NK-92 treated with Interleukin-12 subunit alpha and Interleukin-12 subunit beta, amount 100 ng/mL, for 24 hours (cell line): ENCODE measurements around the gene DAGLB.
"Not testable (repeated sequence)": the region's sequence is repeated elsewhere in the genome, so short reads cannot be mapped to it uniquely, and the experiment has no call there.

Experiments used
- DNase-seq: peaks from one replicate; lab custom pipeline; 2025; lab: John Stamatoyannopoulos, UW

Gene DAGLB

DNA sequence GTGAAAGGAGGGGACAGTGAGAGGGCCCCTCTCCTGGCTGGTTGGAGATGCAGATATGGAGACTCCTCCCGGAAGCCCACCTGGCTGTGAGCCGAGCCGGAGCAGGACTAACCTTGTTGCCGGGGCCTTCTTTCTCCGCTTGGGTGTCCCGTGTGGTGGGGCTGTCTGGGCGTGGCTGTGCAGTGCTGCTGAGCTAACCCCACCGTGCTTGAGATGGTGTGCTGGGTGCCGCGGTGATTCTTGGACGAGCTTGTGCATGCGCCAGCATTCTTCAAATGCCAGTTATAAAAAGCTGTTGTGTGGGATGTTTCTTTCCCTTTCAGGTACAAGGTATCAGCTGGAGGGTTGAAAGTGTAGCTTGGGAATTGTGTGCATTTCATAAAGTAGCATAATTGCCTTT lies 48.8 kb downstream of the DAGLB start:
- no peak for DNase-seq

DNA sequence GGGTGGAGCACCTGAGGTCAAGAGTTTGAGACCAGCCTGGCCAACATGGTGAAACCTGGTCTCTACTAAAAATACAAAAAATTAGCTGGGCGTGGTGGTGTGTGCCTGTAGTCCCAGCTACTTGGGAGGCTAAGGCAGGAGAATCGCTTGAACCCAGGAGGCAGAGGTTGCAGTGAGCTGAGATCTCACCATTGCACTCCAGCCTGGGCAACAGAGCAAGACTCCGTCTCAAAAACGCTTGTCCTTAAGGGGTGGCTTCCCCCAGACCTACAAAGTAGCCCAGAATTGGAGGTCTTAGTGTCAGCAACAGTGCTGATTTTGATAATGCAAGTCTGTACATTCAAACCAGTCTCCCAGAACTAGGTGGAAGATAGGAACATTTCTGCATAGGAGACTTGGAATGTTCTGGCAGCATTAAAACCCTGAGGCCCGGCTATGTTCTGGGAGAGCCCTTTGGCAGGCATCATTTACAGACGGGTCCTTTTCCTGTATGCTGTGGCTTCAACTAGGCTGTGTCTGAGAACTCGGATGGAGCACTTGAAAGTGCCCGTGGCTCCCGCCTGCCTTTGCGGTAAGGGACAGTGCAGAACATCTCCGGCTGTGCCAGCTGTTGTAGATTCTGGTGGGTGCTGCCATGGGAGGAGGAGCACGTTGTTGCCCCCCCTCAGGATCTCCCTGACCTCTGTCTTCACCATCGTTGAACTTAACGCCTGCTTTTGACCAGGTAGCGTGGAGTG lies 49.8 kb downstream of the DAGLB start:
- not testable (repeated sequence) for DNase-seq

DNA sequence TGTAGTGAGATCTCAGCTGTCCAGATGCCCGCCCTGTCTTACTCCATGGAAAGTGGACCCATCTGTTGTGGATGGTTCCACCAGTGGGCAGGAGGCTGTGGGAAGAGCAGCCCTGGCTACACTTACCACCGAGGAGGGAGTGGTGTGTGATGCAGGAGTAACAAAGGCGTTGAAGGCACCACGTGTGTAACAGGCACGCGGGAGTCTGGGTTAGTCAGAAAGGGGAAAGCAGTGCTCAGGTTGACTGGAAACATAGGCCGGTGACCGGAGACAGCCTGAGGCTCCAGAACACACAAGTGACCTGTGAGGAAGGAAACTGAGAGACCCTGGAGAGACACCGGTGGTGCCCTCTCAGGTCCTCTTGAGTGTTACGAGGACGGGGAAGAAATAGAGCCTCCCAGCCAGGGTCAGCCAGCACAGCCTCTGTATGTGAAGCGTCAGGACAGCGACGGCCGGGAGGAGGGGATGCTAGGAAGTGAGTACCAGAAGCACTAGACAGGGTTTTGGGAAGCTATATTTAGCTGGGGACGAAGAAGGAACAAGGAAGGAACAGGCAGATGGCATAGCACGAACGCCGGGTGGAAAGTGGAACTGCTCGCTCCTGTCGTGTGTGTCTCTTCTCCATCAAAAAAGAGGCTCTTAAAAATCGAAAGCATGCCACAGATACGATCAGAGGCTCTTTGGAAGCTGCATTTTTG lies 51.7 kb downstream of the DAGLB start:
- DNase-seq, result no peak

DNA sequence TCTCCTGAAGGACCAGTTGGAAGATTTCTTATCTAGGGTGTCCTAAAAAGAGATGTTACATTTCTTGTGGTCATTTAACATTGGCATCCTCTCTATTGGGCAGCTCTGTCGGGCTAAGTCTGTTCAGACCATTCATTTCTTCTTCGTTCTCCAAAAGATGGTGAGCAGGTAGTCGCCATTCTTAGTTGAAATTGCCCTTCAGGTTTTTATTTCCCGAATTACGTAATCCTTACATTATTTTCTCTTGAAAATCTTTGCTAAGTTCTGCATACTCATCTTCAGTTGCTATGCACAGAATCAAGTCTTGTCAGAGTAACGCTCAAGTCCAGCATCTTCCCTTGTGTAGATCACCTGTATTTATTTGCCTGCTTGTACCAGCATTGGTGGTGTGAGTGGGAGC lies 53.6 kb downstream of the DAGLB start:
- no peak for DNase-seq

DNA sequence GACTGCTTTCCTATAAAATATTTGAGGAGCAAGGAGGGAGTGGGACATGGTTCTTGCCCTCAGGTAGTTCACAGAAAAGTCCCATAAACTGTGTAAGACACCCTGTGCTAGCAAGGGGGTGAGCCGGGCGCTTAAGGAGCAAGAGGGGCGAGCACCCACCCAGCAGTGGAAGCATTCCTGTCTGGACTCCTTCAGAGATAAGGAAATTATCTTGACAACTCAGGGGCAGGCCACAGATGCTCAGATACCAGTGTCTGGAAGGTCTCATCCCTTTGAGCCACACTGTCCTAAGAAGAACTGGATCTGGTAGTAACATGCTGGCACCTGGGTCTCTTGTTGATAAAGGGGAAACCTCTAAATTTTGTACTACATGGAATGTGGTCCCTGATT lies 54.1 kb downstream of the DAGLB start:
- no peak for DNase-seq

DNA sequence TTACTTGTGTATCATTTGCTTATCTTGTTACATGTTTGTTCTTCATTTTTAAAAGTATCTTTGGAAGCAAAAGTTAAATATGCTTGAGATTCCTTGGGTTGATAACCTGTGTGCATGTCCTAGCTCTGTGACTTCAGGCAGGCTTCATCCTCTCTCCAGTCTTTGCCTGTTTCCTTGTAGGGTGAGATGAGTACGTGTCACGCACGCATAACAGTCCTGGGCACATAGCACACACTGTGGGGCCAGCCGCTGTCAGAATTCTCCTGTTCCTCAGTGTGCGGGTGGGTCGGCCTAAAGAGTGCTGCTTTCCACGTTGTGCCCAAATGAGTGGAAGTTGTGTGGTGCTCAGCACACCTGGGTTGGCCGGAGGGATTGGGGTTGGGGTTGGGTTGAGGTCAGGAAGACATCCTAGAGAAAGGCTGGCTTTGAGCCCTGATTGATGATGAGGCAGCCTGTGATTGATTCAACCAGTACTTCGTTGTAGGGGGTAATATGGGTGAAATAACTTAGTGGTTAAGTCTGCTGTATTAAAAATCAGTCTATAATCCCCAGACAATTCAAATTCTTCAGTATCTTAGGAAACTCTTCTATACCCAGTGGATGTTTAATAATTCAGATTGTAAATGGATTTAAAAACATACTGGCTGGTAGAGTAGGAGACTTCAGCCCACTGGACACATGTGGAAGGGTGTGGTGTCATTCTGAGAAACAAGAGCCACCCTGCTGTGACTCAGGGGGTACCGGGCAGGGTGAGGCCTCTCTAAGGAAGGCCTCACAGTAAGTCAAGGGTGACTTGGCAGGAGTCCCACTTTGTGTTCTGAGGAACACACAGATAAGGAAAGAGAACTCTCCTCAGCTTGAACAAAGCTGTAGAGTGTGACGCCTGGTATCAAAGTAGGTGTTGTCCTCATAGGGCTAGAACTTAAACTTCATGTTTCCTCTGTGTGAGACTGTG lies 54.8 kb downstream of the DAGLB start:
- DNase-seq, result no peak

DNA sequence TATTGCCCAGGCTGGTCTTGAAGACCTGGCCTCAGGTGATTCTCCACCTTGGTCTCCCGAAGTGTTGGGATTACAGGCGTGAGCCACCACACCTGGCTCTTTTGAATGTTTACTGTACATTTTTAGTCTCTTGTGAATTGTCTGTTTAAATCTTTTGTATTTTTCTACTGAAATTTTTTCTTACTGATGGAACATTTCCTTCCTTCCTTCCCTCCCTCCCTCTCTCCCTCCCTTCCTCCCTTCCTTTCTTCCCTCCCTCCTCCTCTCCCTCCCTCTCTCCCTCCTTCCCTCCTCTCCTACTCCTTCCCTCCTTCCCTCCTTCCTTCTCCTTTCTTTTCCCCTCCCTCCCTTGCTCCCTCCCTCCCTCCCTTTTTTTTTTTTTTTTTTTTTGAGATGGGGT lies 58.0 kb downstream of the DAGLB start:
- no peak for DNase-seq

DNA sequence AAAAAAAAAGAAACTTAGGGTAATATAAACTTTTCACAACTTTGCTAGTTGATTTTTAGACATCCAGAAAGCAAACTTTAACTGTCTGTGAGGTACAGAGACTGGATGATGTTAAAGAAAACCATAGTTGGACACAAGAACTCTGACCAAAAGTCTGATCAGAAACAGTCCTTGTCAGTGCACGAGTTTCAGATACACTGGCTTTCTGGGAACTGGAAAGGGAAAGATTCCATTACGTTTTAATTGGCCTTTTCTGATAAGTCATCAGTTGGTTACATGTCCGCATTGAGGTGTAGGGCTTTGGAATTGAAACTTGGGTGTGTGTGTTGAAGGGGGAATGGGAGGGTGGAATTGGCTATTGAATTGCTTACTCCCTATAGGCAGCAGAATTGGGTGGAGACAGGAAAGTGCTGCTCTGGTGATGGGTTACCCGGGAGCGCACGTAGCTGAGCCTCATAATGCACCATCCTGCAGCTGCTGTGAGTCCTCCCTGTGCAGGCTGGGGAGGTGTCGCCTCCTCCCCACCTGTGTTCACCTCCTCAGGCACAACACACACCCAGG lies 59.9 kb downstream of the DAGLB start:
- DNase-seq, result no peak

DNA sequence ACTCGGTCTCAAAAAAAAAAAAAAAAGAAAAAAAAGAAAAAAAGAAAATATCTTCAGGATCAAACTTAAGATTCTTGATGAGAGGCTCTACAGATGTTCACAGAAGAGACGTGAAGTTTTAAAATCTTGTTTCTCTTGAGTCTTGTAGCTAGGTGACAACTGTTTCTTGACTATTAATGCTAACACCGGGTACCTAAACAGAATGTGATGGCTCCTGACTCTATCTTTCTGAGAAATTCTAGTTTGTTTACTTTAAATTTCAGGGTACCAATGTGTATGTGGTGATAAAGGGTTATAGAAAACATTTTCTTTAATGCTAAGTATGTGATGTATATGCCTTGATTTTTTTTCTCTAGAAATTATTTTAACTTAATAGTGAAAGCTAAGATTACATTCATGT lies 61.0 kb downstream of the DAGLB start:
- DNase-seq, result no peak

DNA sequence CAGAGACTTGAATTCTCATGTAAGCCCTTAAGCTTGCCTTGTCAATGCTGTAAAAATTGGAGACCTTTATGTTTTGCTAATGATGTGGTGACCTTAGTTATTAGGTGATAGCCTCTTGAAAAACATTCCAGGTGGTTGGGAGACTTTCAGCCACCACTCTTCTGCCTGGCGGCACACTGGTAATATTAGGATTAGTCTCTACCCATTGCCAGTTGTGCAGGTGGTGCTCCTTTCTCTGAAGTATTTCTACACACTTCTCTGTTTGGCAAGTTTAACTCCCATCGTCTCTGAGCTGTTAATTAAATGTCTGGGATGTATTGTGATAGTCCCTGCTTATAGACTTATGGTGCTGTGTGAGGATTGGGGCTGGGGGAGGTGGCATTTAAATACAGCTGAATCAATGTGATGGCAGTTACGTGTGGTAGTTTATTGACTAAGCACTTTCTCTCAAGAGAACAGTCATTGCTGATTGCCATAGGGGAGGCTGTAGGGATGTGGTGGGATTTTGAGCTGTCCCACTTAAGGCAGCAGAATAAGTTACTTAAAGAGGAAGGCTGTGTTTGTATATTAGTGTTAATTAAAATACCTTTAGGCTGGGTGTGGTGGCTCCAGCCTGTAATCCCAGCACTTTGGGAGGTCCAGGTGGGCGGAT lies 61.7 kb downstream of the DAGLB start:
- DNase-seq, result no peak

DNA sequence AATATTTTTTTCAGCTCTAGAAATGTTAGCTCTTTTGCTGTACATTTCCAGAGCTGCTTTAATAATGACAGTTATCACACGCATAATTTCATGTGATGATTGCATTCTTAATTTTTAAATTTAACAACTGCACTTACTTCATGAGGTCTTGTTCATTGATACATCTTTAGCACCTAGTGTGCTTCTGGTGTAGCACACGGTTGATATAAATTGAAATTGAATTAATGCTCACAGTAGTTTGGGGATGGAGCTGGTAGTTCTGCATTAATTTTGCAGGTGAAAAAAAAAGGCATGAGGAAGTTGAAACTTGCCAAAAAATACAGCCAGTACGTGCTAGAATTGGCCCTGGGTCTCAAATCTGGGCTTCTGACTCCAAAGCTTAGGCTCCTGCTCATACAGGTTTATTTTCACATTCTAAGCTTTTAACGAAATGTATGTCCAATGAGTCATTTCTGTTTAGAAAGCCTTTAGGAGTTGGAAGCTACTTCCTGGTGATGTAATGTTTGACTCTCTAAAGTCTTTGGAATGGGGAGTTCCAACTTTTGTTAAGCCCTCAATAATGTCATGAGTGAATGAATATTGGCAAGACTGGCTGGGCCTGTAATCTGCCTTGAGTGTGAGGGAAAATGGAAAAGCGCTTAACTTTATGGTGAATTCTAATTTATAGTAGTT lies 62.5 kb downstream of the DAGLB start:
- DNase-seq, result no peak

DNA sequence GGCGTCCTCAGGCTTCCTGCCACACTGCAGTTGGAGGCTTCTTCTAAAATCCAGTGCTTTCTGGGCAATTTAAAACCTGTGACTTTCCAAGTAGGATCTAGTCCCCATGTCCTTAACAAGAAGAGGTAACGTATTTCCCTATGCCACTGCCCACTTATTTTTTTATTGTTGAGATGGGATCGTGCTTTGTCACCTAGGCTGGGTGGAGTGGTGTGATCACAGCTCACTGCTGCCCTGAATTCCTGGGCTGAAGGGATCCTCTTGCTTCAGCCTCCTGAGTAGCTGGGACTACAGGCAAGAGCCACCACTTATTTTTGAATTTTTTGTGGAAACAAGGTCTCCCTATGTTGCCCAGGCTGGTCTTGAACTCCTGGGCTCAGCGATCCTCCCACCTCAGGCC lies 63.4 kb downstream of the DAGLB start:
- DNase-seq, result no peak

DNA sequence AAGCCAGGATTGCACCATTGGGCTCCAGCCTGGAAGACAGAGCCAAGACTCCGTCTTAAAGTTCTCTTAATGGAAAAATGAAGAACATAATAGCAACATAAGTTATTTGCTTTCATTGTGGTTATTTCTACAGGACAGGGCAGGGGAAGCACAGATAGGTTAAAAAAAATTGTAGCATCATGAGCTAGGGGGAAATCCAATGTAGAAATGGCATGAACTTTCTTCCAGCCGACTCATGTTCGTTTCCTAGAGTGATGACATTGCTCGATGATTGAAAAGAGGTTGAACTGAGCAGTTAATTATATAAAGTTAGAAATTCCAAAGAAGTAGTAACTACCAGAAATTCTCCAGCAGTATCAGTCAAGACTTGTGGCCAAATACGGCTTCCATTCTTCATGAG lies 64.9 kb downstream of the DAGLB start:
- DNase-seq, result no peak

DNA sequence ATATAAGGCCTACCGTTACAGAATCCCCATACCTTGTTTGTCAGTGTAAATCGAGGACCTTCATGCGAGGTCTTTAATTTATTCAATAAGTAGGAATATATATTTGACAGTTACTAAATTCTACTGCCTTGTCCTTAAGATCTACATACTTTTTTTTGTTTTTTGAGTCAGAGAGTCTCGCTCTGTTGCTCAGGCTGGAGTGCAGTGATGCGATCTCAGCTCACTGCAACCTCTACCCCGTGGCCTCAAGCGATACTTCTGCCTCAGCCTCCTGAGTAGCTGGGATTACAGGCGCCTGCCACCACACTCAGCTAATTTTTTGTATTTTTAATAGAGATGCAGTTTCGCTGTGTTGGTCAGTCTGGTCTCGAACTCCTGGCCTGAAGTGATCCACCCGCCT lies 65.9 kb downstream of the DAGLB start:
- not testable (repeated sequence) for DNase-seq

DNA sequence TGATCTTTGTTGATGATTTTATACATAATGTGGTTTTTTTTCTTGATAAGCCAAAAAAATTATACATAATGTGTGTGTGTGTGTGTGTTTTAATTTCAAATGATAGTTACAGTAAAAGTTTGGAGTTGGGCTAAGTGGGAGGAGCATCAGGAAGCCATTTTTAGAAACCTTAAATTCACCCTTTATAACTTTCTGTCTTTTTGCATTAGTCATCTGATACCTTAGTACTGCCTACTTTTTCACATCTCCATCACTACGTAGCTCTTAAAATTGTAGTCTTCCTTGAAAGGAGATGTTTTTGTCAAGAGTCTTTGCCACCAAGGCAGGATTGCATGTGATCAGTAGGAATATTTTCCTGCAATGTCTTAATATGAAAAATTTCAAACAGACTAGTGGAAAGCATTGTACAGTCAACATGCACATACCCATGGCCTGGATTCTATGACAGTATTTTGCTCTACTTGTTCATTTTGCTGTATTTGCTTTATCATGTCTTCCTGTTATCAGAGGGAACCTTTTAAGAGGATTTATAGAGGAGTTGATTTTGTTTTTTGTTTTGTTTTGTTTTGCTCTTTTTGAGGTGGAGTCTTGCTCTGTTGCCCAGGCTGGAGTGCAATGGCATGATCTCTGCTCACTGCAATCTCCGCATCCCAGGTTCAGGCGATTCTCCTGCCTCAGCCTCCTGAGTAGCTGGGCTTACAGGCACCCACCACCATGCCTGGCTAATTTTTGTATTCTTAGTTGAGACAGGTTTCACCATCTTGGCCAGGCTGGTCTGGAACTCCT lies 67.3 kb downstream of the DAGLB start:
- DNase-seq, result no peak

DNA sequence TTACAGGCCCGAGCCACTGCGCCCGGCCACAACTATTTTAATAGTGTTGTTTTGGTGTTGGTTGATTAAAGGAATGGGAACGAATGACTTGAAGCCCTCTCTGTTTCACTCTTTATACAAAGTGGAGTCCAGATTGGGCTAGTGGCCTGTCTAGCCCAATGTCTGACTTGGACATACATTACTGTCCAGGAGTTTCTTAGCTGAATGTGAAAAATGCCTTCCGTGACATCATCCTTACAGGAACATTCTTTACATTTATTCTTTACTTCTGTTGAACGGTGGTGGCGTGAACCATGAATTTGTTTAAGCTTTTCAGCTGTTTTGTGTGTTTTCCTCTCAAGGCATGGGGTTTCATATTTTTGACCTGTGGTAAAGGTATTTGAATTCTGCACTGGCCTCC lies 67.9 kb downstream of the DAGLB start:
- no peak for DNase-seq

DNA sequence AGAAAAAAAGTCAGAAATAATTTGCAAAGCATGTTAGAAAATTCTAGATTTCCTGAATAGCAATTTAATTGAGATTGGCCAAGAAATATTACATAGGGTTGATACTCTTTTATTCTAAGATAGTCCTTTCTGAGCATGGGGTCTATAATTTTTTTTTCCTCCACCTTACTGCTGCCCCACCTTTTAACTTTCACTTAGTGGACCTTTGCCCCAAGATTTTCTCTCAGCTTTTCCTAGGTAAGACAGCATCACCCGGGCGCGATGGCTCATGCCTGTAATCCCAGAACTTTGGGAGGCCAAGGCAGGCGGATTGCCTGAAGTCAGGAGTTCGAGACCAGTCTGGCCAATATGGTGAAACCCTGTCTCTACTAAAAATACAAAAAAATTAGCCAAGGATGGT lies 69.2 kb downstream of the DAGLB start:
- not testable (repeated sequence) for DNase-seq

DNA sequence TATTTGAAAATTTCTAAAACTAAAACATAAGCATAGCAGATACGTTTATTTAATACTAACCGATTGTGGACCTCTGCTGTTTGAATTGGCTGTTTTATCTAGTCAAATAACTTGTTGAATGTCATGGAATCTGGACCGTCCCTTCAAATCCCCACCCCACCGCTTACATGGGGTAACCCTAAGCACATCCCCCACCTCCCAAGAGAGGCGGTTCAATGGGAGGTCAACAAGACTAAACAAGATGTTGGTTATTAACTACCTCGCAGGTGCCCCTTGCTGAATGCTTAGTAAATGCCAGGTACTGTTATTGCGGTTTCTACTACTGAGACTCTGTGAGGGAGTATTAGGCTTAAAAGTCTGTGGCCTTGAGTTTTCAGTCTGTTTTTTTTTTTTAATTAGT lies 70.9 kb downstream of the DAGLB start:
- DNase-seq, result no peak

DNA sequence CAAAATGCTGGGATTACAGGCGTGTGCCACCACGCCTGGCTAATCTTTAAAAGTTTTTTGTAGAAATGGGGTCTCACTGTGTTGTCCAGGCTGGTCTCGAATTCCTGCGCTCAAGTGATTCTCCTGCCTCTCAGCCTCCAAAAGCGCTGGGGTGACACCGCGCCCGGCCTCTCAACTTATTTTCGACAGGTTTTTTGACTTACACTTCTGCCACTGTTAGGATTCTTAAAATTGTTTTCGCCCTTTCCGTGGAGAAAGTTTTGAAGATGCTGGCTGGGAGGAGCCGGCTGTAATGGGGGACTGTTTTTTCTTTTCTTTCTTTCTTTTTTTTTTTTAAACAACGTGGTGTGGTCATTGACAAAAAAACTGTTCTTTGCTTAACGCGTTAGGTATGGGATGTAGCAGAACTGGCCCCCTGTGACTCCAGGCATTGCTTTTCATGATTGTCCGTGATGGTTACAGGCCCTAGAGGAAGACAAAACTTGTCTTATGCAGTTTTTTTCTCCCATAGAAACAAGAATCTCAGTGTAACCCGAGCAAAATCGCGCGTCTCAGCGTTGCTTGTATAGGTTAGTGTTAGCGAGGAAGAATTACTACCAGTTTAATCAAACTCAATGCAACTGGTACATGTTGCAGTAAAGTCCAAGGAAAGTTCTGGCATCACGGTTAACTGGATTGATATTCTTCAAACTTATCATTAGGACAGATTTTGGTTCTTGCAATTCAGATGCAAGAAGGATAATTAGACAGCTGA lies 72.2 kb downstream of the DAGLB start:
- DNase-seq, result no peak

DNA sequence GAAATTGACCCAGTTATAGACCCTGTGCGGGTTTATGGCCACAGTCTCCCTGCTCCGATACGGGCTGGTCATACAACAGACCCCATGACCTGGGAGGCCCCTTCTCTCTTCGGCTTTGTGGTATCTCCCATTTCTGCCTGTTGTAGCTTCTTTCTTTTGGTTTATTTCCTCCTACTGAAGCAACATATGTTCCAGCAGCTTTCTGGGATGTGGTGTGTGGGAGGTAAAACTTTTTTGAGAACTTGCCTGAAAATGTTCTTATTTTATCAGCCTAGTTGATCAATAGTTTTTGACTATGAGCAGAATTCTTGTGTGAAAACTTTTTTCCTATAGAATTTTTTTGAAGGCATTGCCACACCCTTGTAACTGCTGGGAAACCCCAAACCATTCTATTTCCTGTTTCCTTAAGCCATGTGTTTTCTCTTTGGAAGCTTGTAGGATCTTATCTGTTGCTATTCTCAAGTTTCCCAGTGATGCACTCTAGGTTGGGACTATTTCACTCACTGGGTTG lies 80.0 kb downstream of the DAGLB start:
- no peak for DNase-seq
